ENCODE results near the gene TNK1.

The TNK1 gene

DNA sequence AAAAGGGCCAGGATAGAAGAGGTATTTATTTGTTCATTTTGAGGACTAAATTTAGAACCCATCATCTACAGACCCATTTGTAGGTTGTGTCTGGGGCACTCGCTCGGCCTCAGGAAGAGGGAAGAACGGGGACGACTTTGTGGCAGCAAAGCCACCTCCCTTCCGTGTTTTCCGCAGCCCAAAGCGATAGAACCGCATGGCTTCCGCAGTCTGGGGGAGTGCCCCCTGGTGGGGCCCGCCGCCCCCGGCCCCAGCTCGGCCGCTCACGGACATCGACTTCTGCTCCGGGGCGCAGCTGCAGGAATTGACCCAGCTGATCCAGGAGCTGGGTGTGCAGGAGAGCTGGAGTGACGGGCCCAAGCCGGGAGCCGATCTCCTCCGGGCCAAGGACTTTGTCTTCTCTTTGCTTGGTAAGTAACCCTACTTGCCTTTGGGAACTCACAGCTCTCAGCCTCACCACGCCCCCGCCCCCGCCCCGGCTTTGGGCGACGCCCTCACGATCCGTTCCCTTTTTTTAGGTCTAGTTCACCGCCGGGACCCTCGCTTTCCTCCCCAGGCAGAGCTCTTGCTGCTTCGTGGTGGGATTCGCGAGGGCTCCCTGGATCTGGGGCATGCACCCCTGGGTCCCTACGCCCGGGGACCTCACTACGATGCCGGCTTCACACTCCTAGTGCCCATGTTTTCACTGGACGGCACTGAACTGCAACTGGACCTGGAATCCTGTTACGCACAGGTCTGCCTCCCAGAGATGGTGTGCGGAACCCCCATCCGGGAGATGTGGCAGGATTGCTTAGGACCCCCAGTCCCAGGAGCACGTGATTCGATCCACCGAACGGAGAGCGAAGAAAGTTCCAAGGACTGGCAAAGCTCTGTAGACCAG is 55.0 kb downstream of the TNK1 start:
- peak; percentile 19 to 42 for DNase-seq (ENCODE audit: low read depth in 2 of 2)

GRCh38 chr17:7436556-7437368 is 55.9 kb downstream of the TNK1 start:
- peak; percentile 43 to 77 for DNase-seq (ENCODE audit: low read depth in 2 of 2)

DNA sequence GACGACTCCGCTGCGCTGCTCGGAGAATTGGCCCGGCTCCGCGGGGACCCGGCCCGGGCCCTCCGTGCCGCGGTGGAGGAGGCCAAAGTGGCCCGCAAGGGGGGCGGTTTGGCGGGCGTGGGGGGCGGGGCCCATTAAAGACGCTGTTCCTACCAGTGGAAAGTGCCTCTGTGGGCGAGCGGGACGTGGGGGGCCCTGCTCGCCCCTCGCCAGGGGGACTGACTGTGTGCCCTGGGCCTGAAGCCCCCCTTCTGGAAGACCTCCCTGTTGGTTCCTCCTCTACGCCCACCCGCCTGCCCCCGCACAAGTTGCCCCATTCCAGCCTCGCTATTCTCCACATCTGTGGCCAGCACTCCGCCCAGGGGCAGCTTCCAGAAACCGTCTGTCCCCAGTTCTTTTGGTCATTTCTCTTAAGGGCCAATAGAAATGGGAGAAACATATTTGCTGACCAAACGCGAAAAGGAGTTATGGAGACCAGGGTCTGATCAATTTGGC is 56.5 kb downstream of the TNK1 start:
- DNase-seq (ENCODE audit: low read depth in 2 of 2), result no peak

DNA sequence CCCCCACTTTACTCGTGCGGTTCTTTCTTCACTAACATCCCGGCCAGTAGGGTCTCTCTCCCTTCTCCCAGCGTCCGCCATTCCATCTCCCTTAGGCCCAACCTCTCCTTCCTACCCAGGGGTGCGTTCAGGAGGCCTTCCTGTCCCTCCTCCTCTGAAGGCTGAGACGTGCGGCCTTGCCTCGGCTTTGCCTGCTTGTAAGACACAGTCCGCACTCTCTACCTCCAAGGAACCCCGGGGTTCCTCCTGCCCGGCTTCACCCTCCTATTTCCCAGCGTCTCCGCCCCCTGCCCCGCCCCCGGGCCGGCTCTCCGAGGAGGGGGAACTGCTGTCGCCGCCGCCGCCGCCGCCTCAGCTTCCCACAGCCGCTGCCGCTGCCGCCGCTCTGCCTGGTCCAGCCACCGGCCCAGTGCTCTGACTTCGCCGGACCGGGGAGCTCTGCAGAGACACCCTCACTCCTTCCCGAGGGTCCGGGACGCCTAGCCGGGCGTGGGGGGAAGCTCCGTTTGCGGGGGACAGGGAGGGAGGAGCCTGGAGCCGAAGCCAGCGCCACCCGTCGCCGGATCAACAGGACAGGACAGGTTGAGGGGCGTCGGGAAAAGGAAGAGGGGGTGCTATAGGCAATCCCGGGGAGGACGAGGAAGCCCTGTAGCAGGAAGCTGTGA is 57.2 kb downstream of the TNK1 start:
- DNase-seq (ENCODE audit: low read depth in 2 of 2), result peak in 1 of 2 donors; percentile 52

DNA sequence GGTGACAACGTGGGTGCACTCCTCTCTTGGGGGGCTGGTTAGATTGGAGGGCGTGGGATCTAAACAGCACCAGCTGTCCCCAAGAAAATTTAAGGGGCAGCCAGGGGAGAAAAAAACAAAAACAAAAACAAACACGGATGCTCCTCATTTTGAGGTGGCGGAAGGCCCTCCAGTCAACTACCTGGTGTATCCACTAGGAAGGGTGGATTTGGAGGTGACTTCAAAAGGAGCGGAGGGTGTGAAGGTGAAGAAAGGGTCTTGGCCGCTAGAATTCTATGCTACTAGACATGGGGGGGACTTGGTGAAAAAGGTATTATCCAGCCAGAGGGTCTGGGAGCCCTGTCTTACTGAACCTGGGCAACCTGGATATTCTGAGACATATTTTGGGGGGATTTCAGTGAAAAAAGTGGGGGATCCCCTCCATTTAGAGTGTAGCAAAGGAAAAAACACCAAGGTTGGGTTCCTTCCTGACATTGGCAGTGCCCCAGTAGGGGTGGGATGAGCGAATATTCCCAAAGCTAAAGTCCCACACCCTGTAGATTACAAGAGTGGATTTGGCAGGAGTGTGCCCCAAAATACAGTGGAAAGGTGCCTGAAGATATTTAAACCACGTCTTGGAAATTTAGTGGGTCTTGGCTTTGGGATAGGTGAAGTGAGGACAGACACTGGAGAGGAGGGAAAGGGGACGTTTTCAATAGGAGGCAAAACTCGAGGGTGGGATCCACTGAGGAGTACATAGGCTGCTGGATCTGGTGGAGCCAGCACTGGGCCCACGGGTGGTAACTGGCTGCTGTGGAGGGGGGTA is 58.0 kb downstream of the TNK1 start:
- DNase-seq (ENCODE audit: low read depth in 2 of 2), result no peak
